Iris pigment epithelial cell (primary cell): ENCODE data around the gene WEE2.
"Not testable (repeated sequence)": the region's sequence is repeated elsewhere in the genome, so short reads cannot be mapped to it uniquely, and the experiment has no call there.

Source experiments
- DNase-seq: peaks from one replicate; pipeline ENCODE4 v3.0.0-alpha.2; 2011; ENCODE audit warnings: low read depth

The WEE2 gene

GRCh38 chr7:141708351-141708750 lies at the start of gene WEE2:
WEE2 (plus strand) TSS chr7:141708353; CDS start chr7:141708759, 406 bp downstream.
- DNase-seq = no peak

GRCh38 chr7:141659501-141659900 lies 48.7 kb upstream of the WEE2 start:
- DNase-seq = no peak

GRCh38 chr7:141660259-141660658 lies 47.9 kb upstream of the WEE2 start:
- DNase-seq = no peak

- peak; percentile 32 for DNase-seq
These were observed 44.9 kb upstream of the WEE2 start for GRCh38 chr7:141663081-141663849.

GRCh38 chr7:141664450-141664849 lies 43.7 kb upstream of the WEE2 start:
- no peak for DNase-seq

- DNase-seq = no peak
These were observed 42.7 kb upstream of the WEE2 start for GRCh38 chr7:141665208-141666035.

- DNase-seq = no peak
These were observed 42.1 kb upstream of the WEE2 start for GRCh38 chr7:141666071-141666470.

- no peak for DNase-seq
These were observed 39.3 kb upstream of the WEE2 start for GRCh38 chr7:141668853-141669252.

GRCh38 chr7:141671705-141672496 lies 36.3 kb upstream of the WEE2 start:
- no peak for DNase-seq

- DNase-seq = no peak
These were observed 34.8 kb upstream of the WEE2 start for GRCh38 chr7:141673346-141673745.

GRCh38 chr7:141674171-141674671 lies 33.9 kb upstream of the WEE2 start:
- DNase-seq = peak; percentile 22

GRCh38 chr7:141674702-141675101 lies 33.5 kb upstream of the WEE2 start:
- DNase-seq = no peak

- DNase-seq = no peak
These were observed 32.5 kb upstream of the WEE2 start for GRCh38 chr7:141675436-141676215.

GRCh38 chr7:141676618-141677017 lies 31.5 kb upstream of the WEE2 start:
- DNase-seq = peak; percentile 60

- no peak for DNase-seq
These were observed 29.1 kb upstream of the WEE2 start for GRCh38 chr7:141679014-141679413.

- no peak for DNase-seq
These were observed 22.7 kb upstream of the WEE2 start for GRCh38 chr7:141685285-141686023.

- DNase-seq = no peak
These were observed 22.1 kb upstream of the WEE2 start for GRCh38 chr7:141686074-141686473.

- peak; percentile 23 for DNase-seq
These were observed 21.5 kb upstream of the WEE2 start for GRCh38 chr7:141686670-141687069.

- DNase-seq = no peak
These were observed 20.1 kb upstream of the WEE2 start for GRCh38 chr7:141688043-141688442.

GRCh38 chr7:141689072-141689825 lies 18.9 kb upstream of the WEE2 start:
- DNase-seq = not testable (repeated sequence)
